ENCODE results near the gene CEP63. TPM values are rescaled to one million over a fixed set of nuclear protein-coding genes. Genes with fewer than 3 reads are reported as not detected.

CEP63 gene
- total and polyA plus RNA-seq, 2 of the 8 experiments (the other 6 are each of a cell fraction or from before 2014, with no cell fraction given): 5.3 to 18.2 TPM

DNA sequence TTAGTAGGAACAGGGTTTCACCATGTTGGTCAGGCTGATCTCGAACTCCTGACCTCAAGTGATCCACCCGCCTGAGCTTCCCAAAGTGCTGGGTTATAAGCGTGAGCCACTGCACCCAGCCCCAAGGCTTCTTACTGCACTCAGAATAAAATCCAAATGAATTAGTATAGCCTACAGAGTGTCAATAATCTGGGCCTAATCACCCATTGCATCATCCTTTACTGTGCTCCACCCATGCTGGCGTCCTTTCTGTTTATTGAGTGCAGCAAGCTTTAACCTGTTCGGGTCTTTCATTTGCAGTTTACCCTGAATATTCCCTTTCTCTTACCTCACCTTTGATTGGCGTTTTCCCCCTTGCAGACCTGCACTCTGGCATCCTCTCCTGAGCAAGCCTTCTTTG is 77.7 kb downstream of the CEP63 start:
- Histone ChIP-seq H2BK5ac (ENCODE audit: low read depth, low read length) (no peak overlapping the region), H2BK20ac (ENCODE audit: low read length) (no peak overlapping the region), H4K91ac (replicated peaks; ENCODE audit: insufficient read length, low read length) (no peak overlapping the region), H2BK12ac (ENCODE audit: low read depth, low read length) (no peak overlapping the region), H3K23ac (ENCODE audit: insufficient read length) (no peak overlapping the region), H2BK120ac (replicated peaks; ENCODE audit: low read depth, low read length) (no peak overlapping the region), H3K9me3 (ENCODE audit: insufficient read depth in 2 of 2, low read depth in 1 of 2, low read length in 1 of 2) (peaks cover 2 to 5% of the 10 kb centered on the region in 2 experiments; a peak in 3 of 4 replicates), H3K56ac (replicated peaks; ENCODE audit: insufficient read length, low read depth, low read length) (no peak overlapping the region), H3K14ac (ENCODE audit: insufficient read length) (no peak overlapping the region), H3K27ac (ENCODE audit: low read depth, low read length) (no peak overlapping the region), H2AFZ (ENCODE audit: low read length) (no peak overlapping the region), H3K4ac (replicated peaks; ENCODE audit: insufficient read length, low read depth, low read length) (no peak overlapping the region), H3K79me2 (ENCODE audit: control insufficient read depth in 1 of 2, insufficient read depth in 2 of 2, low read length in 2 of 2) (no peaks in the 10 kb centered on the region), H4K5ac (ENCODE audit: insufficient read length, low read depth, low read length) (no peak overlapping the region), H2AK5ac (ENCODE audit: low read depth, low read length) (no peak overlapping the region), H3K27me3 (replicated peaks in 1 of 4; ENCODE audit: control insufficient read depth in 3 of 4, extremely low read depth in 1 of 4, insufficient read depth in 3 of 4, low read length in 3 of 4) (no peaks in the 10 kb centered on the region), H2BK15ac (ENCODE audit: low read length) (no peak overlapping the region), H3K4me2 (ENCODE audit: insufficient read depth in 1 of 2, low read depth in 2 of 2, low read length in 2 of 2) (no peak overlapping the region), H3K18ac (ENCODE audit: extremely low read depth, low read length) (no peak overlapping the region), H3K9ac (replicated peaks in 1 of 4; ENCODE audit: extremely low read depth in 1 of 4, low read depth in 3 of 4, low read length in 3 of 4) (no peak overlapping the region), H4K20me1 (replicated peaks in 1 of 2; ENCODE audit: control insufficient read depth in 1 of 2, insufficient read depth in 2 of 2, low read length in 2 of 2) (no peaks in the 10 kb centered on the region), H4K8ac (ENCODE audit: extremely low read depth, insufficient read depth, low read length) (no peak overlapping the region), H3K79me1 (ENCODE audit: low read depth, low read length) (no peaks in the 10 kb centered on the region), H3K4me1 (replicated peaks in 1 of 4; ENCODE audit: control insufficient read depth in 3 of 4, insufficient read depth in 4 of 4, low read length in 3 of 4) (no peaks in the 10 kb centered on the region), H3K36me3 (ENCODE audit: control insufficient read depth in 2 of 4, insufficient read depth in 4 of 4, low read length in 3 of 4) (no peaks in the 10 kb centered on the region), H3K4me3 (ENCODE audit: extremely low read depth in 1 of 4, insufficient read depth in 2 of 4, low read depth in 3 of 4, low read length in 4 of 4) (no peak overlapping the region), H3K23me2 (ENCODE audit: low read depth, low read length) (no peaks in the 10 kb centered on the region)
- FAIRE-seq (no peak), DNase-seq (ENCODE audit: low read depth in 1 of 2, low spot score in 2 of 2) (no peak)
- CTCF ChIA-PET (ENCODE audit: partially characterized antibody): interaction anchor here (1.1 to 1.5 kb wide), 3 partner anchors 37 to 1479 kb away, joined by 3 read pairs; no protein-coding TSS in a partner anchor
- POLR2A ChIA-PET (ENCODE audit: partially characterized antibody): no interaction called here
- 85% methylated on average over 6 of the region's 6 CpGs; no CpG with 5 or more reads in 1 of the 2 experiments for WGBS, 2 experiments (ENCODE audit: extremely low coverage in 1 of 2, insufficient coverage in 1 of 2, insufficient read length in 1 of 2, insufficient replicate concordance in 2 of 2, low coverage in 1 of 2, low lambda C conversion rate in 2 of 2, missing lambda C conversion rate in 1 of 2)
- TF ChIP-seq JUN (IDR thresholded peaks at IDR 0.05; ENCODE audit: low read depth, low read length) (no peak), SRF (IDR thresholded peaks at IDR 0.05; ENCODE audit: low read depth, low read length) (no peak), CEBPB (IDR thresholded peaks at IDR 0.05; ENCODE audit: low read depth, low read length) (no peak), TAF7 (optimal IDR thresholded peaks at IDR 0.05; ENCODE audit: borderline replicate concordance, low read depth, low read length) (no peak), YY1 (IDR thresholded peaks at IDR 0.05; ENCODE audit: low read depth, low read length) (no peak), CBX5 (IDR thresholded peaks at IDR 0.05; ENCODE audit: low read depth, low read length) (no peak), SP4 (IDR thresholded peaks at IDR 0.05; ENCODE audit: low read length) (no peak), ZNF274 (IDR thresholded peaks at IDR 0.05; ENCODE audit: borderline replicate concordance, extremely low read depth, low read length) (no peak), MAX (IDR thresholded peaks at IDR 0.05) (no peak), SAP30 (IDR thresholded peaks at IDR 0.05; ENCODE audit: insufficient read depth, insufficient replicate concordance, low read length) (no peak), CHD1 (IDR thresholded peaks at IDR 0.05; ENCODE audit: low read depth, low read length) (no peak), CBX8 (IDR thresholded peaks at IDR 0.05; ENCODE audit: borderline replicate concordance, low read depth, low read length) (no peak), FOSL1 (IDR thresholded peaks at IDR 0.05; ENCODE audit: insufficient read depth, low read depth, low read length) (no peak)
- TF ChIP-seq, protein P1, sequence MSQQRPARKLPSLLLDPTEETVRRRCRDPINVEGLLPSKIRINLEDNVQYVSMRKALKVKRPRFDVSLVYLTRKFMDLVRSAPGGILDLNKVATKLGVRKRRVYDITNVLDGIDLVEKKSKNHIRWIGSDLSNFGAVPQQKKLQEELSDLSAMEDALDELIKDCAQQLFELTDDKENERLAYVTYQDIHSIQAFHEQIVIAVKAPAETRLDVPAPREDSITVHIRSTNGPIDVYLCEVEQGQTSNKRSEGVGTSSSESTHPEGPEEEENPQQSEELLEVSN (IDR thresholded peaks at IDR 0.05): no peak

Data from H1 (cell line).